NCI-H2171 (cell line): Measurements from ENCODE around the gene HLX.

Experiments used
- DNase-seq: peaks from one replicate; lab custom pipeline; 2025; lab: John Stamatoyannopoulos, UW

Gene HLX

DNA sequence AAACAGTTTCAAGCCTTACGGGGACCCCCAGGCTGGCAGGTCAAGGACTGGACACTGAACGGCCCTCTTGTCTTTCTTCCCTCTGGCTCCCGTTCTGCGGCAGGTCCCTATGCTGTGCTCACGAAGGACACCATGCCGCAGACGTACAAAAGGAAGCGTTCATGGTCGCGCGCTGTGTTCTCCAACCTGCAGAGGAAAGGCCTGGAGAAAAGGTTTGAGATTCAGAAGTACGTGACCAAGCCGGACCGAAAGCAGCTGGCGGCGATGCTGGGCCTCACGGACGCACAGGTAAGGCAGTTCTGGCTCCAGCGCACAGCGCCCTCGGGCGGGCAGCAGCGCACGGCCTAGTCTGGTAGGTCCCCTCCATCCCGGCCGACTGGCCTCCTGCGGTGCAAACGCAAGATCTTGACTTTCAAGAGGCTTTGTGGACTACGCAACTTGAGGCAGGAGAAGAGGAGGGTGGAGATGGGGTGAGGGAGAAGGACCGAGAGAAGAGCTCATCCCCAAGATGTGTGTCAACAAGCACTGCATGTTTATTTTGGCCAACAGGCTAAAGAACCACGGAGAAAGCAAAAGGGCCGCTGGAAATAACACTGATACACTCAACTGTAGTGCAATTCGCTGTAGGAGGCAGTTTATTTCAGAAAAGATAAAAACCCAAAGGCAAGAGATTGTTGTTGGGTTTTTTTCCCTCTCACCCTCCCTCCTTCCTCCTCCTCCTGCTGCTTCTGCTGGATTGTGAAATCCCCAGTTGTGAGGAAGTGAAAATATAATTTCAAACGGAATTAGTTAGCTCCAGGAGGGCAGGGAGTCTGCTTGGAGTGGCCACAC lies 3.0 kb downstream of the HLX start:
- DNase-seq = no peak

DNA sequence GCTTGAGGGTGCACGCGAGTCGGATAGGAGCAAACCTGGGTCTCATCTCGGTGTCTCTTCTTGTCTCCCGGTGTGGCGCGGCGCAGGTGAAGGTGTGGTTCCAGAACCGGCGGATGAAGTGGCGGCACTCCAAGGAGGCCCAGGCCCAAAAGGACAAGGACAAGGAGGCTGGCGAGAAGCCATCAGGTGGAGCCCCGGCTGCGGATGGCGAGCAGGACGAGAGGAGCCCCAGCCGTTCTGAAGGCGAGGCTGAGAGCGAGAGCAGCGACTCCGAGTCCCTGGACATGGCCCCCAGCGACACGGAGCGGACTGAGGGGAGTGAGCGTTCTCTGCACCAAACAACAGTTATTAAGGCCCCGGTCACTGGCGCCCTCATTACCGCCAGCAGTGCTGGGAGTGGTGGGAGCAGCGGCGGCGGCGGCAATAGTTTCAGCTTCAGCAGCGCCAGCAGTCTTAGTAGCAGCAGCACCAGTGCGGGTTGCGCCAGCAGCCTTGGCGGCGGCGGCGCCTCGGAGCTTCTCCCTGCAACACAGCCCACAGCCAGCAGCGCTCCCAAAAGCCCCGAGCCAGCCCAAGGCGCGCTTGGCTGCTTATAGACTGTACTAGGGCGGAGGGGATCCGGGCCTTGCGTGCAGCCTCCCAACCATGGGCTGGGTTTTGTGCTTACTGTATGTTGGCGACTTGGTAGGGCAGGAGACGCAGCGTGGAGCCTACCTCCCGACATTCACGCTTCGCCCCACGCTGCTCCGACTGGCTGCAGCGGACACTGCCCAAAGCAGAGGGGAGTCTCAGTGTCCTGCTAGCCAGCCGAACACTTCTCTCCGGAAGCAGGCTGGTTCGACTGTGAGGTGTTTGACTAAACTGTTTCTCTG lies 5.1 kb downstream of the HLX start:
- DNase-seq = no peak

DNA sequence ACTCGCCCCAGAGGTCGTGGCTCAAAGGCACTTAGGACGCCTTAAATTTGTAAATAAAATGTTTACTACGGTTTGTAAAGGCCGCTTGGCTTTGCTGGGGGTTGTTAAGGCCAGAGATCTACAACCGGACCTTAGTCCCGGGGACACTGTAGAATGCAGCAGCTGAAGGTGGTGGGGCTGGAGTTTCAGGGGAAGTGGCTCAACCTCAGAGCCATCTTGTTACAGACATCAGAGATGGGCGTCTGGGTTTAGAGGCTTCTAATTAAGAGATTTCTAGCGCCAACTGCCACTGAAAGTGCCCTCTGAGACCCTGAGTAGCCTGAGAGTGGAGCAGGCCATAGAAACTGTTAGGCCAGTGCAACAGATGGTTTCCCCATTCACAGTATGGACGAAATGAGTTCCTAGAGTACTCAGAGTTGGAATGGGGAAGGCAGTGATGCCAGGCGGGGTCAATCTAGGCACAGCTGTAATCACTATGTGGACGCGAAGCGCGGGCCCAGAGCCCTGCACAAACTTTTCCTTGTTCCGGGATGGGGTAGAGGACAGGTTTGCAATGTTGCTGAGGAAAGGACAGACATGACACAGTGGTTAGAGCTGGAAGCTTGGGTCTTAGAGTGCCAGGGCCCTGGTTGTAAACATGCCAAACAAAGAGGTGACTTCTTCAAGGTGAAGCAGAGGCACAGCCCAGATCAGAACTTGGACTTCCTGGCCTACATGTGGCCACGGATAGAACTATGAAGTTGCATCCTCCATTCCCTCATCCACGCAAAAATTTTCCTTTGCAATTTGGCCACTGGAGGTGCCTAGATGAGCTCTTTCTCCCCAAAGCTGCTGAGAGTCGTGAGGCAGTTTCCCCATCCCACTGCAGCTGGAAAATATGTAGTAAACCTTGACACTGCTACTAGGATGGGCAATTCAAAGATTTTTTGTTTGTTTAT lies 6.0 kb downstream of the HLX start:
- no peak for DNase-seq

DNA sequence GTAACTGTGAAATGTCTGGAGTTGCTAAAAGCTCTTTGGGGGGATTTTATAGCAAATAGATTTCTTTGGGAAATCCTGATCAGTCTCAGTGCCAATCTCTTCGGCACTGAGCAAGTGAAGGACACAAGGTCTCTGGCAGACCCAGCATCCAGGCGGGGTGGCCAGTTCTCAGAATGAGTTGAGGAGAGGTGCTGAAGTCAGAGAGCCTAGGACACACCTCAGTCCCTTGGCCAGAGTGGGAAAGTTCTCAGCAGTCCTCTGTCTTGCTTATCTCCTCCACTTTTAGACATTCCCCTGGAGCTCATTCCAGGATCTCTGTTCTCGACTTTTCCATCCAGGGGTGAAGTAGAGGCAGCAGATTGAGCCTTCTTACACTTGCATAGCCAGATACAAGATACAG lies 6.7 kb downstream of the HLX start:
- no peak for DNase-seq

DNA sequence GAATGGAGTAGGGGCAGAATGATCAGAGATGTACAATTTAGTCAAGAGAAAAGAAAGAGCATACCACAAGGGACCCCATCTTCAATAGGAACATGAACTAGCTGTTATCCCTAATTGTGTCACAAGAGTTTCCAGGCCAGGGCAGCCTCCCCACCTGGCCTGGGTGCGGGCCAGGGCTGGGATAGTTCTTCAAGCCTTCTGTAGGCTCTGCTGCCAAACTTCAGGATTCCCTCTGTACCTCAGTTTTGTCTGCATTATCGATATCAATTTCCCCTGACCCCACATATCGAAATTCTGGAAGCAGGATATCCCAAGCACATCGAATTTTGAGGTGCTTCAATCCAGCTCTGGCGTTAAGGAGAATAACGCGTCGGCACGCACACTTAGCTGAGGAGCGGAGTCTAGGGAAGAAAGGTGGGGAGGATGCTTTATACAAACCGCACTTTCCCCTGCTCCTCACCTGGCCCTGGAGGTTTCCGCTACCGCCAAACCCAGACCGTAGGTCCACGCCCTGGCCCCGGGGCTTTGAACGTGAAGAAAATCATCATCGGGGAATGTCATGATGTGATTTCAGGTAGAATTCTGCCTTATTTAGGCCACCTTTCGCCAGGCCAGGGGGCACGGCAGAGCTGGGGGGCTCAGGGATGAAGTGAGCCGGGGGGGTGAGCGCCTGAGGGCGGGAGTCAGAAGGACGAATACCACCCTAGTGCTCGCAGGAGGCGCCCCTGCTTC lies 7.4 kb downstream of the HLX start:
- no peak for DNase-seq

DNA sequence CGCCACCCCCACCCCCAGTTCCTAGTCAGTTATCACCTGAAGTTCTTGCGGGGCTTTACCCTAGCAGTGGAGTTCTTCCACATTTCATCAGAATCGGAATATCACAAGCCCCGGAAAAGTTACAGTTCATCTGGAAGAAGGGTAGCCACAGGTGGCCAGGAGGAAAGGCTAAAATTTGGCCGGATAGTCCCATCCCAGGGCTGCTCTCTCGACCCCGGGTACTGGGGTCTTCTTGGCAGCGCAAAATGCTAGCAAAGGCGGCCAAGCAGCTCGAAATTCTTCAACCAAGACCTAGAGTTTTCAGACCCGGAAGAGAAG lies 7.9 kb downstream of the HLX start:
- no peak for DNase-seq

DNA sequence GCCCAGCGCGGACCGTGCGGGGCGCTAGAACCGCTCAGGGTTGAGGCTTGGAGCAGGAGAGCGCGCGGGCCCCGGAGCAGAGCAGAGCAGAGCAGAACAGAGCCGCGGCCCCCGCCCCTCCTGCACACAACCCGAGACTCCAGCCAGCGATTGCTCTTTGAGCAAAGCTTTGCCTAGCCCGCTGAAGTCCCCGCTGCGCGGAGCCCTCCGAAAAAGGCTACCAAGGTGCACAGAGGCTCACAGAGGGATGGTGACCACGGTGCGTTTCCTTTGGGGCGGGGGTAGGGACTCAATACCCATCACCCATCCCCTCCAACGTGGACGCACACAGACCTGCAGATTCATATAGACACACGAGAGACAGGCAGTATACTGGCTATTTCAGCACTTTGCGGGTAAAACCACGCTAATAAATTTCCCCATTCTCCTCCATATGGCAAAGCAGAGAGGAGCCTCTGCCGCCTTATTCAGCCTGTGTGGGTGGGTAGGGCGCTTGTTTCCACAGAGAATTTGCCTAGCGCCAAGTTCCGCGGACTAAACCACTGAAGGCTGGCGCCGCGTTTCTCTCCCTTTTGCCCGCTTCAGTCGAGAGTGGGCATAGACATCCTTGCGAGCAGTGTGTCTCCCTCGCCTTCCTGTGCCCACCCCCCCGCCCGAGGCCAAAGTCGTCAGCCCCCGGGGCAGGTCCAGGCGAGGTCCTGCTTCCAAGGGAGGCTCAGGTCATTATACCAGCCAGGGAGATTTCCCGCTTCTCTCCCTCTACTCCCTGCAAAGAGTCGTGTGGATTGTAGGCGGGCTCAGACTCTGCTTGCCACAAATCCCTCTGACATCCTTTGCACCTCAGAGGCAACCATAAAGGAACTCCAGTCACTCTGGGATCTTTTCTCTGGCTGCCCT lies 8.5 kb downstream of the HLX start:
- DNase-seq = no peak

DNA sequence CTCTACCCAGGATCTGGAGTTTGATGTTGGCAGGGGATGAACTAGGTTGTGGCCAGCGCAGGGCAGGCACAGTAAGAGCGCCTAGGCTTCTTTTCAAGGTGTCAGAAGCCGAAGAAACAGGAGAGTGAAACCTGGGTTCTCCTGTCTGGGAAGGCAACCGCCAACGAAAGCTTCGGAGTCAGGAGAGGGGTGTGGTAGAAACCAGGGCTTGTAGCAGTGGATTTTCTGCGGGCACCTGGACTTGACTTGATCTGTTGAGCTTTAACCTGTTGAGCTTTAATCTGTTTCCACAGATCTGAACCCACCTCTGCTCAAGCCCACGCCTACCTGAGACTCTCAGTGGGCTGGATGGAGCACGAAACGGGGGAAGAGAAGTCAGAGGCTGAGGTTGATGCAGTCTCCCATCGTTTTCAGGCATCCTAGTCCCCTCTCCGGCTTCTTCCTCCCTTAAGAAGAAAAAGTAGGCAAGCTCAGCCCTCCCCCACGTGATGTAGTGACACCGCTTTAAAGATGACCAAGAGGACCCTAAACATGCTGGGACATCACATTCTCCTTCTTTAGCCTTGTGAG lies 9.3 kb downstream of the HLX start:
- no peak for DNase-seq

DNA sequence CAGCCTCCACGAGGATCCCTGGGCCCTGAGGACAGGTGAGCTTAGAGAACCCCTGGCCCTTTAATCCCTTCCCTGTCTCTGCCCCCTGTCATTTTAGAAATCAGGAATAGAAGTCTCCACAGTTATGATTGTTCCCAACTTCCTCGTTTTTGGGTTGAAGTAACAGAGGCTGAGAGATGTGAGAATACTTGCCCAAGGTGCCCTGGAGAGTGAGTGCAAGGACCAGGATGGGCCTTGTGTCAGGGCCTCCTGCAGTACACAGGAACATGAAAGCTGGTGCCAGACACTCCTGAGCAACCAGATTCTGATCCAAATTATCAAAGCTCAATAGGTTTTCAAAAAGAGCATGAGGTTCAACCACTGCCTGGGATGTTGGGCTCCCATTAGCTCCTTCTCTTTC lies 10.1 kb downstream of the HLX start:
- no peak for DNase-seq

DNA sequence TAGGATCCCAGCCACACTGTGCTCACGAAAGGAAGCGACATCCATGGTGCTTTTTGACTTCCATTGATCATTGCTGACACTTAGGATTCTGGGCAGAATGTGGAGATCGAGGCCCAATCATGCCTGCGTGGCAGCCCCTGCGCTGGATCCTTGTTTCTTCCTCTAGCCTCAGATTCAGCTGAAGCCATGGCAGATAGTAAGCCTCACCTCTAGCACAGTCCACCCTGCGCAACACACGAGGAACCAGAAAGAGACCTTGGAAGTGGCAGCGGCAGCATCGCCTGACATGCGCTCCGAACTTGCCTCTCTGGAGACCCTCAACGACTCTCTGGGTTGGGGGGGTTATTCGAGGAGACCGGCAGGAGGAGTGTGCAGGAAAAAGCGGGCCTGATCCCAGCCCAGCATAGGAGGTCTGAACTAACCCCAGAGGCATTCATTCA lies 10.6 kb downstream of the HLX start:
- DNase-seq = no peak

DNA sequence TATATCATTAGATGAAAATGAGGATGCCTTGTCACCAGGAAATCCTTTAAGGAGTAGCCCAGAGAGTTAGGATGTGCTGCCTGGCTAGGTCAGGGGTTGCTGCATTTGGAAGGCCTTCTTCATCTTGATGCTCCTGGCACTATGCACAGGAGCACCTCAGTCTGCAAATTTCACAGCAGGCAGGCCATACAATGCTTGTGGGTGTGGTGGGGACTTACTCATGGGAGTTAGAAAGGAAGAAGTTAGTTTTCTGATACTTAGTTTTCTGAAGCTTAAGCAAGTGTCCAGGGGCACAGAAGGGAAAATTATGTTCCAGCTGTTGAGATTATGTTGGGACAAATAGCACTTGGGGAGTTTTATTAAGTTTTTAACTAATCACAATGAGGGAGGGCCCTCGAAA lies 11.4 kb downstream of the HLX start:
- no peak for DNase-seq

DNA sequence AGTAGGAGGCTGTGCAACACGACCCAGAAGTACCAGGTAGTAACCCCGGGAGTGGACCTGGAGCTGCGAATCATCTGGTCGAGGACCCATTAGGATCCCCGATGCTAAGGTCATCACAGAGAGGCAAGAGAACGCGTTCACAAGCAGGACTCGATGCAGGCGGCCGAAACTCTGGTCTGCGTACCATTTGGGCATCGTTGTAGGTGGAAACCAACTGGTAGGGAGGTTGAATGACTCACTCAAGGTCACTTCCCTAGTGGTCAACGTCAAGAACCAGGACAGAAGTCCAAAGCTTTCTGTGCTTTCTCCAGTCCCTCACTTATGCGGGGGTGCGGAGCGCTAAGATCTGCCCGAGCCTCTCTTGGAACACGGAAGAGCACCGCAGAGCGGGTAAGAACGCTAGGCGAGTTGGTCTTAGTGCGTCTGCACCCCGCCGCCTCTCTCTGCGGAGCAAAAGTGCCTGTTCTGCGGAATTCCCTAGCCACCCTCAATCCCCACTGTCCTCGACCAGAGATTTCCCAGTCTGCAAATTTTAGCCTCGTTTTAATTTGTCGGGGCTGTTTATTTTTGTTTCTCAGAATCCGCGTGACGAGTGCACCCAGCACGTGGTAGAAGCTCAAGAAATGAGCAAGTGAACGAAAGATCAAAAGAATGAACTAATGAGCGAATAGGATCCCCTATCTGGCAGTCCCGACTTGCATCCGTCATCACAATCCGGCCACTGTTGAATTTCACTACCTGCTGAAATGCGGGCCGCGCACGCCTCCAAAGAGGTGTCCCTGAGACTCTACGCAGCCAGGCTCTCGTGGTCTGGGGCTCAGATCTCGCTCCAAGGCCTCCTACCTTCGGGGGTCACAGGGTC lies 12.2 kb downstream of the HLX start:
- DNase-seq = no peak

DNA sequence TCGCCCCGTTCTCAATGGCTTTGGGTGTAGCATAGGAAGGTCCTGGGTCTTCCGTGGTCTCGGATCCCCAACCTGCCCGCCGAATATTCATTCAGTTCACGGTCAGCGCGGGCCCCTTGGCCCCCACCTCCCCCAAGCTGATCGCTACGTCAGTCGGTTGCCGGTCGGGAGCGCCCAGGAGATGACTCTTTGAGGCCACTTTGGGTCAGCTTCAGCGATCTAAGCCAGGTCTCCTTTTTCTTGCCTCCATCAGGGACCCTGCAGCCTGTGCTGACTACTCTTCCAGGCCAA lies 12.8 kb downstream of the HLX start:
- DNase-seq = no peak

DNA sequence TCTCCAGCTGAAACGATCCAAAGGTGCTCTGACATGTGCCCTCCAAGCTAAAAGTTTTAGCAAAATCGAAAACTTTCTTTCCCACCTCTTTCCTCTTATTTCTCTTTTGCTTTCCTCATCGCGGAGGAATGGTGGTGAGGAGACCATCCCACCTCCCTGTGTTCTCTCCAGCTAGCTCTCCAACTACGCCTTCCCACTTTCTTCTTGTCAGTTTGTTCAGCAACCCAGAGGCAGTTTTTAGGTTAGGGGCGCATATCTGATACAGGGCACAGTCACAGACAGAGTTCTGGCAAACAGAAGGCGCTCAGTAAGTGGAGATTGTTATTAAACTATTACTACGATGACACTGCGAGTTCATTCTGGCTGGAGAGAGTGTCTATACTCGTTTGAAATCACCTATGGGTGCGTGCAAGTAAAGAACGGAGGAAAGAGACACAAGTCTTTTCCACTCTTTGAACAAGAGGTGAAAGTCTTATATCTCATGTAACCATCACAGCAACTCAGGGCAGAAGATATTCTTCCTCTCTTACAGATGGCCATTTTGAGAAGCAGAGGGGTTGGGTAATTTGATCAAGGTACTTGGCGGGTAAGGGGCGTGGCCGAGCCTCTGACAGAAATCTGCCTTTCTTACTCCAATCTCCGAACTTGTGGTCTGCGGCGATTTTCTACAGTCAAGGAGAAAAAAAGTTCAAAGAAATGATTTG lies 13.9 kb downstream of the HLX start:
- DNase-seq = no peak

DNA sequence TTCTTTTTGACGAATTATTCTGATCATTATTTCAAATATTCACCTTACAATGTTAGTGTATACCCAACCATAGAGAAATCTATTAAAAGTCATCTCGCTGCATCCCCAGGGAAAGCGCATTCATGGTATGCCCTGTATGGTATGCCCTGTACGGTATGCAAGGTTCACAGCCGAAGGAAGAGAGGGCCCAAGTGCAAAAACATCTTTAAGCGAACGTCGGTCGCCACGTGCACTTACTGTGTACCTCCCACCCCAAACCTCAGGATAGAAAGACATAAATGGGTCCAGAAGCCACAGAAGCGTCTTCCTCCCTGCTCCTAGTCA lies 14.4 kb downstream of the HLX start:
- DNase-seq = no peak

DNA sequence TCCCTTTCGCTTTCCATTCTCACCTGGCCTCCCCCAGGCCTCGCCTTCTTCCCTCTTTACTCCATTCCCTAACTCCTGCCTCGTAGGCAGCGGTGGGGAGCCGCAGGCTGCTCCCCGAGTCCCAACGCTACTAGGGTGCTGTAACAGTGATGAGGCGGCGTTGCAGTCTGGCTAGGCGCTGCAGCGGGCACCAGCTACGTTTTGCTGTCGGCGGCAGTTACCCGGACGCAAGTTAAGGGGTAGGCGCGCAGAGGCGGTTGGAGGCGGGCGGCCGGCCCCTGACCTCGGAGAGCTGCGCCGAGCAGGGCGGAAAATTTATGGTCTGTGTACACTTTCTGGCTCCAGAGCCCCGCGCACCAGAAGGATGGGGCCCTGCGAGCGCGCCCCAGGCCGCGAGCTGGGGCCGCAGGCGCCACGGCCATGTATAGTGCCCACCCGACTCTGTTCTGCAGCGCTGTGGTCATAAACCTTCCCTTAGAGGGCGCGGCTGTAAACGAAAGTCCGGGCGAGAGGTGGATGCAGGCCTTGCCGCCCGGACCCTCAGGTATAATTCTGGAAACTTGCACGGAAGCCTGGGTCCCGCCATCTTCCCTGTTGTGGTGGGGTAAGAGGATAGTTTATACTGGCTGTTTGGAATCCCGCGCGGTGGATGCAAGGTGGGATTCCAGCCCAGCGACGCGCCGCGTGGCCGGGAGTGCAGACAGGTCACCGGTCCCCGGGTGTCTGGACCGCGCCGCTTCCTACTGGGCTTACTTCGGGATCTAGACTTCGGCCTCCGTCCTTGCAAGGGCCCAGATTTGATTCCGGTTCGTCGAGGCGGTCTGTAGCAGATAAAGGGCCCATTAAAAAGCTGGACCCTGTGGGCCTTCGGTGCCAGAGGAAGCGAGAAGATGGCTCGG lies 15.0 kb downstream of the HLX start:
- DNase-seq = no peak

DNA sequence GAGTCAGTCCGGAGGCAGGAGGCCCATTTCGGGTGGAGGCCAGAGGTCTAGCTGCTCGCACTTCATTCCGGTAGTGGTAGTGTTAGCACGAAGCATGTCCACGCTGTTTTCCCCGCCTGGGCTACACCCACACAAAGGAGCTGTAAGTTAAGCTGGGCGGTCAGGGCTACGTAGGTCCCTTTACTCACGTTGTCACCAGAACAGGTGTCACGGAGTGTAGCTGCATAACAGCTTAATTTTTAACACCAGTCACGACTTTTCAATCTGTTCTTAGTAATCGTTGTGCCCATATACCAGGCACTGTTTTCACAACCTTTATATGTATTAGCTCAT lies 15.6 kb downstream of the HLX start:
- DNase-seq = no peak

DNA sequence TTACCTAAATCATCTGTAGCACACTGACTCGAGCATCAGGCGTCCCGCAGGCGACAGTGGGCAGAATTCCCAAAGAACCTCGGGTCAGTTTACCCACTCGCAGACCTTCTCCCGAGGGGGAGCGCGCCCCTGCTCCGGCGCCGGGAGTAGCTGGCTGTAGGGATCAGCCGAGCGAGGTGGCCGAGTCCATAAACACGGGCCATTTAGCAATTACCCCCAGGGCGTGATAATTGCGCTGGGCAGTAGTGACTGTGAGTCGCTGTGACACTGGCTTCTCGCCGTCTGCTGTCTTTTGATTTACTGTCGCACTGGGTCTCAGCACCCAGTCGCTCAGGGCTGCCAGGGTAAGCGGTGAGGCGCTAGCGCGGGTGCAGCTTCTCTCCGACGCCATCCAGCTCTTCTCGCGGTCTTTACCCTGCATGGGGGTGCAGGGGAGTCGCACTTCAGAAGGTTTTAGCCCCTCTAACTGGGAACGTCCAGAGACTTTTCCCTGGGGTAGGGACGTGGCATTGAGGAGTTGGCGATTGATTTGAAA lies 16.2 kb downstream of the HLX start:
- DNase-seq = no peak
